ENCODE results near the gene CAMSAP1. TPM values are rescaled to one million over a fixed set of nuclear protein-coding genes. Genes with fewer than 3 reads are reported as not detected.
A peak's percentile ranks its signal among the peaks of the same experiment; 100 is the strongest.

Gene CAMSAP1
- total and polyA plus RNA-seq, 9 of the 15 experiments (the other 6 are each of a cell fraction or from before 2014, with no cell fraction given) = 1.5 to 28.8 (median 14.3) TPM

DNA sequence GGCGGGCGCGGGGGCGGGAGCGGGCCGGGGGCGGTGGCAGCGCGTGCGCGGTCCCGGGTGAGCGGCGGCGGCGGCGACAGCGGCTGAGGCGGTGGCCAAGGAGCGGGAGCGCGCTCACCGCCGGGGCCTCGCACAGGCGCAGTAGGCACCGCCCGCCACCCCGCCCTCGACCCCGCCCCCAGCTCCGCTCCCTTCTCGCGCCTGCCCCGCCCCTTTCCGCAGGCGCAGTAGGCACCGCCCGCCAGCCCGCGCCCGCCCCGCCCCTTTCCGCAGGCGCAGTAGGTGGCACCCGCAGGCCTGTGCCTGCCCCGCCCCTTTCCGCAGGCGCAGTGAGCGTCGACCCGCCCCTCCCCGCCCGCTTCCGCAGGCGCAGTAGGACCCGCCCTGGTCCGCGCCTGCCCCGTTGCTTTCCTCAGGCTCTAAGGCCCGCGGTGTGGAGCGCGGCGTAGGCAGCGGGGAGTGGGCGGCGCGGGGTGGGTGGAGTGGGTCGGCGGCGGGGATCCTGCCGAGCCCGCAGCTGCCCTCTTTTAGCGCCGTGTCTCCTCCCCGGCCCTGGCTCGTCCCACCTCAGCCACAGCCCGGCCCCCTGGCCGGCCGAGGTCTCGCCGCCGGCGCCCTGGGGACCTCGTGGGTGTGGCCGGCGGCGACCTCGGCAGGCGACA is at the start of gene CAMSAP1 (continued):
- TF ChIP-seq, protein P1, sequence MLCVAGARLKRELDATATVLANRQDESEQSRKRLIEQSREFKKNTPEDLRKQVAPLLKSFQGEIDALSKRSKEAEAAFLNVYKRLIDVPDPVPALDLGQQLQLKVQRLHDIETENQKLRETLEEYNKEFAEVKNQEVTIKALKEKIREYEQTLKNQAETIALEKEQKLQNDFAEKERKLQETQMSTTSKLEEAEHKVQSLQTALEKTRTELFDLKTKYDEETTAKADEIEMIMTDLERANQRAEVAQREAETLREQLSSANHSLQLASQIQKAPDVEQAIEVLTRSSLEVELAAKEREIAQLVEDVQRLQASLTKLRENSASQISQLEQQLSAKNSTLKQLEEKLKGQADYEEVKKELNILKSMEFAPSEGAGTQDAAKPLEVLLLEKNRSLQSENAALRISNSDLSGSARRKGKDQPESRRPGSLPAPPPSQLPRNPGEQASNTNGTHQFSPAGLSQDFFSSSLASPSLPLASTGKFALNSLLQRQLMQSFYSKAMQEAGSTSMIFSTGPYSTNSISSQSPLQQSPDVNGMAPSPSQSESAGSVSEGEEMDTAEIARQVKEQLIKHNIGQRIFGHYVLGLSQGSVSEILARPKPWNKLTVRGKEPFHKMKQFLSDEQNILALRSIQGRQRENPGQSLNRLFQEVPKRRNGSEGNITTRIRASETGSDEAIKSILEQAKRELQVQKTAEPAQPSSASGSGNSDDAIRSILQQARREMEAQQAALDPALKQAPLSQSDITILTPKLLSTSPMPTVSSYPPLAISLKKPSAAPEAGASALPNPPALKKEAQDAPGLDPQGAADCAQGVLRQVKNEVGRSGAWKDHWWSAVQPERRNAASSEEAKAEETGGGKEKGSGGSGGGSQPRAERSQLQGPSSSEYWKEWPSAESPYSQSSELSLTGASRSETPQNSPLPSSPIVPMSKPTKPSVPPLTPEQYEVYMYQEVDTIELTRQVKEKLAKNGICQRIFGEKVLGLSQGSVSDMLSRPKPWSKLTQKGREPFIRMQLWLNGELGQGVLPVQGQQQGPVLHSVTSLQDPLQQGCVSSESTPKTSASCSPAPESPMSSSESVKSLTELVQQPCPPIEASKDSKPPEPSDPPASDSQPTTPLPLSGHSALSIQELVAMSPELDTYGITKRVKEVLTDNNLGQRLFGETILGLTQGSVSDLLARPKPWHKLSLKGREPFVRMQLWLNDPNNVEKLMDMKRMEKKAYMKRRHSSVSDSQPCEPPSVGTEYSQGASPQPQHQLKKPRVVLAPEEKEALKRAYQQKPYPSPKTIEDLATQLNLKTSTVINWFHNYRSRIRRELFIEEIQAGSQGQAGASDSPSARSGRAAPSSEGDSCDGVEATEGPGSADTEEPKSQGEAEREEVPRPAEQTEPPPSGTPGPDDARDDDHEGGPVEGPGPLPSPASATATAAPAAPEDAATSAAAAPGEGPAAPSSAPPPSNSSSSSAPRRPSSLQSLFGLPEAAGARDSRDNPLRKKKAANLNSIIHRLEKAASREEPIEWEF (CRISPR knock-in tag; IDR thresholded peaks at IDR 0.05) = no peak
- TF ChIP-seq MECOM (CRISPR knock-in tag; IDR thresholded peaks at IDR 0.05) (no peak), RBFOX2 (IDR thresholded peaks at IDR 0.05; ENCODE audit: low read depth, low read length) (peak; percentile 73), ESRRA (IDR thresholded peaks at IDR 0.05; ENCODE audit: borderline replicate concordance, low read depth) (0 out of 2 replicates have a peak, but pooled peaks have one; percentile 23), FOXP1 (CRISPR knock-in tag; IDR thresholded peaks at IDR 0.05) (no peak), MIER1 (IDR thresholded peaks at IDR 0.05; ENCODE audit: low read depth) (no peak), RFX5 (IDR thresholded peaks at IDR 0.05; ENCODE audit: low read depth, low read length) (no peak), EGR1 (conservative IDR thresholded peaks at IDR 0.05) (peak; percentile 97), SRSF3 (IDR thresholded peaks at IDR 0.05; ENCODE audit: insufficient read depth, low read length) (no peak), EP300 (IDR thresholded peaks at IDR 0.05; ENCODE audit: low read length) (no peak), TAF9B (IDR thresholded peaks at IDR 0.05; ENCODE audit: partially characterized antibody) (no peak)
- TF ChIP-seq, protein P2, sequence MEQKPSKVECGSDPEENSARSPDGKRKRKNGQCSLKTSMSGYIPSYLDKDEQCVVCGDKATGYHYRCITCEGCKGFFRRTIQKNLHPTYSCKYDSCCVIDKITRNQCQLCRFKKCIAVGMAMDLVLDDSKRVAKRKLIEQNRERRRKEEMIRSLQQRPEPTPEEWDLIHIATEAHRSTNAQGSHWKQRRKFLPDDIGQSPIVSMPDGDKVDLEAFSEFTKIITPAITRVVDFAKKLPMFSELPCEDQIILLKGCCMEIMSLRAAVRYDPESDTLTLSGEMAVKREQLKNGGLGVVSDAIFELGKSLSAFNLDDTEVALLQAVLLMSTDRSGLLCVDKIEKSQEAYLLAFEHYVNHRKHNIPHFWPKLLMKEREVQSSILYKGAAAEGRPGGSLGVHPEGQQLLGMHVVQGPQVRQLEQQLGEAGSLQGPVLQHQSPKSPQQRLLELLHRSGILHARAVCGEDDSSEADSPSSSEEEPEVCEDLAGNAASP (IDR thresholded peaks at IDR 0.05) = no peak
- TF ChIP-seq, protein P3, sequence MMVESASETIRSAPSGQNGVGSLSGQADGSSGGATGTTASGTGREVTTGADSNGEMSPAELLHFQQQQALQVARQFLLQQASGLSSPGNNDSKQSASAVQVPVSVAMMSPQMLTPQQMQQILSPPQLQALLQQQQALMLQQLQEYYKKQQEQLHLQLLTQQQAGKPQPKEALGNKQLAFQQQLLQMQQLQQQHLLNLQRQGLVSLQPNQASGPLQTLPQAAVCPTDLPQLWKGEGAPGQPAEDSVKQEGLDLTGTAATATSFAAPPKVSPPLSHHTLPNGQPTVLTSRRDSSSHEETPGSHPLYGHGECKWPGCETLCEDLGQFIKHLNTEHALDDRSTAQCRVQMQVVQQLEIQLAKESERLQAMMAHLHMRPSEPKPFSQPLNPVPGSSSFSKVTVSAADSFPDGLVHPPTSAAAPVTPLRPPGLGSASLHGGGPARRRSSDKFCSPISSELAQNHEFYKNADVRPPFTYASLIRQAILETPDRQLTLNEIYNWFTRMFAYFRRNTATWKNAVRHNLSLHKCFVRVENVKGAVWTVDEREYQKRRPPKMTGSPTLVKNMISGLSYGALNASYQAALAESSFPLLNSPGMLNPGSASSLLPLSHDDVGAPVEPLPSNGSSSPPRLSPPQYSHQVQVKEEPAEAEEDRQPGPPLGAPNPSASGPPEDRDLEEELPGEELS (CRISPR knock-in tag; IDR thresholded peaks at IDR 0.05; ENCODE audit: borderline replicate concordance) = no peak
- TF ChIP-seq, protein P4, sequence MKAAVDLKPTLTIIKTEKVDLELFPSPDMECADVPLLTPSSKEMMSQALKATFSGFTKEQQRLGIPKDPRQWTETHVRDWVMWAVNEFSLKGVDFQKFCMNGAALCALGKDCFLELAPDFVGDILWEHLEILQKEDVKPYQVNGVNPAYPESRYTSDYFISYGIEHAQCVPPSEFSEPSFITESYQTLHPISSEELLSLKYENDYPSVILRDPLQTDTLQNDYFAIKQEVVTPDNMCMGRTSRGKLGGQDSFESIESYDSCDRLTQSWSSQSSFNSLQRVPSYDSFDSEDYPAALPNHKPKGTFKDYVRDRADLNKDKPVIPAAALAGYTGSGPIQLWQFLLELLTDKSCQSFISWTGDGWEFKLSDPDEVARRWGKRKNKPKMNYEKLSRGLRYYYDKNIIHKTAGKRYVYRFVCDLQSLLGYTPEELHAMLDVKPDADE (conservative IDR thresholded peaks at IDR 0.05; ENCODE audit: control insufficient read depth, low read depth, low read length) = 0 out of 2 replicates have a peak, but pooled peaks have one; percentile 31
- TF ChIP-seq, protein P5, sequence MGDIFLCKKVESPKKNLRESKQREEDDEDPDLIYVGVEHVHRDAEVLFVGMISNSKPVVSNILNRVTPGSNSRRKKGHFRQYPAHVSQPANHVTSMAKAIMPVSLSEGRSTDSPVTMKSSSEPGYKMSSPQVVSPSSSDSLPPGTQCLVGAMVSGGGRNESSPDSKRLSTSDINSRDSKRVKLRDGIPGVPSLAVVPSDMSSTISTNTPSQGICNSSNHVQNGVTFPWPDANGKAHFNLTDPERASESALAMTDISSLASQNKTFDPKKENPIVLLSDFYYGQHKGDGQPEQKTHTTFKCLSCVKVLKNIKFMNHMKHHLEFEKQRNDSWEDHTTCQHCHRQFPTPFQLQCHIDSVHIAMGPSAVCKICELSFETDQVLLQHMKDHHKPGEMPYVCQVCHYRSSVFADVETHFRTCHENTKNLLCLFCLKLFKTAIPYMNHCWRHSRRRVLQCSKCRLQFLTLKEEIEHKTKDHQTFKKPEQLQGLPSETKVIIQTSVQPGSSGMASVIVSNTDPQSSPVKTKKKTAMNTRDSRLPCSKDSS (IDR thresholded peaks at IDR 0.05; ENCODE audit: low read depth, partially characterized antibody) = no peak
